Measurements from ENCODE around the gene MCRIP1.

Gene MCRIP1

GRCh38 chr17:81860756-81861568 is 27.9 kb upstream of the MCRIP1 start:
- peak; percentile 100 for DNase-seq

GRCh38 chr17:81859906-81860755 is 27.0 kb upstream of the MCRIP1 start, which contains the start of gene P4HB:
P4HB (minus strand) TSS chr17:81860535; CDS start chr17:81860471, 64 bp downstream.
- no peak for DNase-seq

GRCh38 chr17:81858967-81859905 is 26.1 kb upstream of the MCRIP1 start:
- DNase-seq, result no peak

- no peak for DNase-seq
Measured at GRCh38 chr17:81858170-81858966, 25.3 kb upstream of the MCRIP1 start.

GRCh38 chr17:81854974-81855774 is 22.1 kb upstream of the MCRIP1 start:
- DNase-seq, result no peak

GRCh38 chr17:81852237-81852636 is 19.1 kb upstream of the MCRIP1 start:
- no peak for DNase-seq

- DNase-seq, result no peak
Measured at GRCh38 chr17:81851423-81851822, 18.3 kb upstream of the MCRIP1 start.

GRCh38 chr17:81849457-81849856 is 16.4 kb upstream of the MCRIP1 start:
- no peak for DNase-seq

GRCh38 chr17:81846743-81847689 is 13.9 kb upstream of the MCRIP1 start:
- no peak for DNase-seq

- no peak for DNase-seq
Measured at GRCh38 chr17:81845881-81846742, 13.0 kb upstream of the MCRIP1 start.

GRCh38 chr17:81845361-81845760 is 12.3 kb upstream of the MCRIP1 start:
- no peak for DNase-seq

GRCh38 chr17:81844887-81845286 is 11.8 kb upstream of the MCRIP1 start:
- no peak for DNase-seq

- no peak for DNase-seq
Measured at GRCh38 chr17:81844327-81844851, 11.3 kb upstream of the MCRIP1 start.

- no peak for DNase-seq
Measured at GRCh38 chr17:81843713-81844326, 10.7 kb upstream of the MCRIP1 start.

GRCh38 chr17:81842725-81843504 is 9.8 kb upstream of the MCRIP1 start:
- DNase-seq, result no peak

- no peak for DNase-seq
Measured at GRCh38 chr17:81842378-81842724, 9.3 kb upstream of the MCRIP1 start.

- no peak for DNase-seq
Measured at GRCh38 chr17:81841866-81842265, 8.8 kb upstream of the MCRIP1 start.

Data from NCI-H1436 (cell line).